Left lung (tissue), 10 donors: Measurements from ENCODE around the gene R3HCC1L. TPM values are rescaled to one million over a fixed set of nuclear protein-coding genes. Genes with fewer than 3 reads are reported as not detected.
A peak's percentile ranks its signal among the peaks of the same experiment; 100 is the strongest.
"Not testable (repeated sequence)": the region's sequence is repeated elsewhere in the genome, so short reads cannot be mapped to it uniquely, and the experiment has no call there.

Experiments used
- ATAC-seq: fragments of 200-7000 bp; cut with Tn5 transposase; one replicate; pipeline ENCODE4 v1.9.1; 2020; ENCODE audit warnings: moderate library complexity
- DNase-seq, 4 donors: peaks; one replicate each; pipeline ENCODE4 v3.0.0-alpha.2; 2013 to 2020
- H3K27ac ChIP-seq, 2 donors: fragments of 200-600 bp; sonication (generic) in 1 of 2; one replicate each; pipeline versions ENCODE4 v1.5.0 to v1.8.0; 2020 to 2021
- H3K27me3 ChIP-seq, 2 donors: fragments of 200-600 bp; sonication (generic) in 1 of 2; one replicate each; pipeline versions ENCODE4 v1.5.0 to v1.8.0; 2020 to 2021
- H3K36me3 ChIP-seq, 2 donors: fragments of 200-600 bp; sonication (generic) in 1 of 2; one replicate each; pipeline versions ENCODE4 v1.5.0 to v1.8.0; 2020 to 2021
- H3K4me1 ChIP-seq, 2 donors: fragments of 200-600 bp; one replicate each; pipeline ENCODE4 v1.8.0; 2021
- H3K4me3 ChIP-seq, 2 donors: fragments of 200-600 bp; sonication (generic) in 1 of 2; one replicate each; pipeline versions ENCODE4 v1.5.0 to v1.8.0; 2020 to 2021; ENCODE audit warnings: mild to moderate bottlenecking in 1 of 2
- H3K9me3 ChIP-seq, 2 donors: fragments of 200-600 bp; sonication (generic) in 1 of 2; one replicate each; pipeline versions ENCODE4 v1.5.0 to v1.8.0; 2020 to 2021
- CTCF ChIP-seq, 2 donors: fragments of 200-600 bp; sonication (generic) in 1 of 2; IDR thresholded peaks; one replicate each; pipeline versions ENCODE4 v1.5.0 to v1.8.0; 2021; ENCODE audit warnings: antibody characterized with exemption in 2 of 2
- intact Hi-C, 2 donors: fragments of 100-400 bp; cut with DNase I; formaldehyde crosslinking; loops; one replicate each; pipeline versions ENCODE4 v1.11.2 to v1.14.2; 2022
- polyA plus RNA-seq, 6 donors: library from polyadenylated mRNA; unstranded; fragments of 120-200 nt; gene quantifications; one replicate each; pipeline ENCODE4 v1.2.1, GENCODE V29; 2013; ENCODE audit not compliant: insufficient read length in 6 of 6
- total RNA-seq, 2 donors: library from RNA; stranded (reverse); fragmentation: NEBNext Ultra II Directional; extraction: Animal tissue kit (Norgen Biotek cat#: 25700); gene quantifications; one replicate each; pipeline ENCODE4 v1.2.1, GENCODE V29; 2021
- donor health status: DM: no; HTN: yes; CAD: no.
- donor health status: DM: no; HTN: no; CAD: no.

Gene R3HCC1L
- total and polyA plus RNA-seq, 8 donors, result 10.3 to 24.1 (median 18.5) TPM

- Histone ChIP-seq H3K27me3 (peaks cover 0 to 10% of the 10 kb centered on the region in 2 donors), H3K36me3 (no peaks in the 10 kb centered on the region), H3K4me1 (peaks cover 0 to 7% of the 10 kb centered on the region in 2 donors), H3K4me3 (no peak overlapping the region), H3K27ac (no peak overlapping the region), H3K9me3 (no peaks in the 10 kb centered on the region)
- DNase-seq, result no peak
- no peak for TF ChIP-seq CTCF (IDR thresholded peaks at IDR 0.05)
- no peak for ATAC-seq
- intact Hi-C loops, result no loop called here
Measured at GRCh38 chr10:98128802-98129201, 5.7 kb upstream of the R3HCC1L start.

GRCh38 chr10:98131619-98132018 lies 2.8 kb upstream of the R3HCC1L start:
- Histone ChIP-seq H3K36me3 (no peaks in the 10 kb centered on the region), H3K4me3 (no peak overlapping the region), H3K4me1 (peaks cover 0 to 25% of the 10 kb centered on the region in 2 donors), H3K27me3 (peaks cover 0 to 10% of the 10 kb centered on the region in 2 donors), H3K9me3 (no peaks in the 10 kb centered on the region), H3K27ac (no peak overlapping the region)
- no peak for TF ChIP-seq CTCF (IDR thresholded peaks at IDR 0.05)
- no peak for DNase-seq
- intact Hi-C loops, result no loop called here
- ATAC-seq, result no peak

DNA sequence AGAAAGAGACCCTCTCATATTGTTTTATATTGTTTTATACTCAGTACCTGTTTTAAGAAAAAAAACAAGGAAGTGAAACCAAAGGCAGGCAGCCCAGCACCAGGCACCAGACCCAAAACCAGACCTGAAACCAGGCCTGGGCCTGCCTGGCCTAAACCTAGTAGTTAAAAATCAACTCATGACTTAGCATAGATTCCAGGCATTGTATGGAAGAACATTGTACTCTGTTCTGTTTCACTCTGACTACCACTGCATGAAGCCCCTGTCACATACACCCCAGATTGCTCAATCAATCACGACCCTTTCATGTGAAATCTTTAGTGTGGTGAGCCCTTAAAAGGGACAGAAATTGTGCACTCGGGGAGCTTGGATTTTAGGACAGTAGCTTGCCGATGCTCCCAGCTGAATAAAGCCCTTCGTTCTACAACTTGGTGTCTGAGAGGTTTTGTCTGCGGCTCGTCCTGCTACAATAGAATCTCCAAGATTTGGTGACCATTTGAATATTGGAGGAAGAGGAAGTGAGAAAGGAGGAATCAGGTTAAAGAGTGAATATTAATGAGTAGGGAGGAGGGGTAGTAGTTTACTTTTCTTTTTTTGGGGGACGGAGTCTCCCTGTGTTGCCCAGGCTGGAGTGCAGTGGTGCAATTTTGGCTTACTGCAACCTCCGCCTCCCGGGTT lies 1.2 kb upstream of the R3HCC1L start:
- intact Hi-C loops, ATAC-seq: not testable (repeated sequence)

DNA sequence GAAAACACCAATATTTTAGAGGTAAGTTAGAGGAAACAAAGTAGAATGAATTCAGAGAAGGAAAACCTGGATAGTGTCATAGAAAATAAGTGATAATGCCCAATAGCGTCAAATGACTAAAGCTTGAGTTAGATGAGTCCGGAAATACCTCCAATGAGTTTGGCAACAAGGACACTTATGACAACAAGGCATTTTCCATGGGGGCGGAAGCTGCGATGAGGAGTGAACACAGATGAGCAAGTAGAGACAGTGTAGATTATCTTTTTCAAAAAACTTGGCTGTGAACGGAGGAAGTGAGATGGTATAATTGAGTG lies 383 bp upstream of the R3HCC1L start:
- DNase-seq (no peak), ATAC-seq (no peak)
- no peak for TF ChIP-seq CTCF (IDR thresholded peaks at IDR 0.05)
- H3K4me3 ChIP-seq, result peak overlapping the region; percentile 77 to 82
- H3K36me3 ChIP-seq, result no peaks in the 10 kb centered on the region
- peaks cover 0 to 43% of the 10 kb centered on the region in 2 donors for H3K4me1 ChIP-seq
- no peaks in the 10 kb centered on the region for H3K9me3 ChIP-seq
- no peaks in the 10 kb centered on the region for H3K27me3 ChIP-seq
- intact Hi-C loops, result no loop called here
- H3K27ac ChIP-seq, result peak overlapping the region; percentile 92 to 93

More for the DNA sequence above, 1.2 kb upstream of the R3HCC1L start:
- H3K27me3 ChIP-seq, DNase-seq, H3K27ac ChIP-seq, H3K9me3 ChIP-seq, H3K4me3 ChIP-seq, H3K36me3 ChIP-seq: not testable (repeated sequence)
- H3K4me1 ChIP-seq, result peaks cover 0 to 40% of the 10 kb centered on the region in 2 donors

DNA sequence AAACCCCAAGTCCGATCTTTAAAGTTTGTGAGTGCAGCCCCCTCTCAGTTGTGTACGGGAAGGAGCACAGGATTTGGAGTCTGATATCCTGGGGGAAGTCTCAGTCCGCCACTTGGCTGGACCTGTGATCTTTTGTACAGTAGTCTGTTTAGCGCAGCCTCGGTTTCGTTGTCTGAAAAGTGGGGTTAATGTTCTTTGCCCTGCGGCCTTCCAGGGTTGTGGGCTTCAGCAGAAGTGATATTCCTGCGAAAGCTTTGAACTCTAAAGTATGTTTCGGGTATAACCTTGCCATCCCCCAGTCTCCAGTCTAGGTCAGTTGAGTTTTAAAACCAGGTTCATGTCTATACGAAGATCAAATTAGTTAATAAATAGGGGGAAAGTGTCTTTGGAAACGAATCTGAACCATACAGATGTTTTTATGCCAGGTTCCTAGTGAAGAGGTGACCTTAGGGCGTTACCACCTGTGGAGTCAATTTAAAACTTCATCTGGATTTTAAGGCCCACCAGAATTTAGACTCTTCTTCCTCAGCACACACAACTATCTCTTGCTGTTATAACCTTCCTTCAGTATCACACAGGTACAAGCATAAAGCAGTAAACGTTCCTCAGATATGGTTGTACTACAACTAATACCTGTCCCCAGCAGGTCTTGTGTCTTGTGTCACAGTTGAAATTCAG lies 904 bp downstream of the R3HCC1L start:
- H3K27me3 ChIP-seq, result no peaks in the 10 kb centered on the region
- H3K27ac ChIP-seq, result peak overlapping the region; percentile 92 to 93
- TF ChIP-seq CTCF (IDR thresholded peaks at IDR 0.05), result no peak
- no peaks in the 10 kb centered on the region for H3K9me3 ChIP-seq
- H3K4me3 ChIP-seq, result peak overlapping the region; percentile 77 to 82
- peak; percentile 8 for ATAC-seq
- intact Hi-C loops, result no loop called here
- peak in 1 of 4 donors; percentile 34 for DNase-seq
- no peaks in the 10 kb centered on the region for H3K36me3 ChIP-seq
- peaks cover 0 to 50% of the 10 kb centered on the region in 2 donors for H3K4me1 ChIP-seq

GRCh38 chr10:98136775-98137174 lies 2.3 kb downstream of the R3HCC1L start:
- intact Hi-C loops, H3K27me3 ChIP-seq, H3K36me3 ChIP-seq, H3K27ac ChIP-seq, H3K9me3 ChIP-seq, ATAC-seq, H3K4me3 ChIP-seq: not testable (repeated sequence)
- H3K4me1 ChIP-seq, result peaks cover 0 to 62% of the 10 kb centered on the region in 2 donors
- peak in 1 of 4 donors; percentile 52 for DNase-seq
